GM04503 (cell line): ENCODE data around the gene CHSY1.

Source experiments
- DNase-seq: peaks from one replicate; pipeline ENCODE4 v3.0.0-alpha.2; 2012; ENCODE audit warnings: low read depth

CHSY1 gene

GRCh38 chr15:101188637-101189408 lies 63.0 kb downstream of the CHSY1 start:
- DNase-seq: peak; percentile 74

- peak; percentile 91 for DNase-seq
These were observed 63.8 kb downstream of the CHSY1 start for GRCh38 chr15:101187820-101188636.

- no peak for DNase-seq
These were observed 66.1 kb downstream of the CHSY1 start for GRCh38 chr15:101185770-101186169.

GRCh38 chr15:101185336-101185735 lies 66.5 kb downstream of the CHSY1 start:
- no peak for DNase-seq

GRCh38 chr15:101184830-101185229 lies 67.0 kb downstream of the CHSY1 start:
- no peak for DNase-seq

GRCh38 chr15:101183931-101184305 lies 67.9 kb downstream of the CHSY1 start:
- DNase-seq: no peak

- no peak for DNase-seq
These were observed 68.5 kb downstream of the CHSY1 start for GRCh38 chr15:101183226-101183930.

- no peak for DNase-seq
These were observed 69.6 kb downstream of the CHSY1 start for GRCh38 chr15:101182215-101182614.

GRCh38 chr15:101181349-101181748 lies 70.5 kb downstream of the CHSY1 start:
- no peak for DNase-seq

- DNase-seq: no peak
These were observed 71.1 kb downstream of the CHSY1 start for GRCh38 chr15:101180620-101181307.

- DNase-seq: peak; percentile 84
These were observed 72.3 kb downstream of the CHSY1 start for GRCh38 chr15:101179341-101180153.

- DNase-seq: no peak
These were observed 72.9 kb downstream of the CHSY1 start for GRCh38 chr15:101178931-101179330.

GRCh38 chr15:101178479-101178878 lies 73.4 kb downstream of the CHSY1 start:
- DNase-seq: no peak

- no peak for DNase-seq
These were observed 74.0 kb downstream of the CHSY1 start for GRCh38 chr15:101177866-101178265.

- DNase-seq: no peak
These were observed 75.2 kb downstream of the CHSY1 start for GRCh38 chr15:101176625-101177024.

GRCh38 chr15:101175401-101175800 lies 76.4 kb downstream of the CHSY1 start:
- DNase-seq: no peak

- DNase-seq: no peak
These were observed 77.5 kb downstream of the CHSY1 start for GRCh38 chr15:101174152-101174920.

- no peak for DNase-seq
These were observed 78.4 kb downstream of the CHSY1 start for GRCh38 chr15:101173233-101174119.

GRCh38 chr15:101172501-101173071 lies 79.3 kb downstream of the CHSY1 start:
- no peak for DNase-seq
